GM21423 (cell line): ENCODE results near the gene CBFA2T2.
A peak's percentile ranks its signal among the peaks of the same experiment; 100 is the strongest.
"Not testable (repeated sequence)": the region's sequence is repeated elsewhere in the genome, so short reads cannot be mapped to it uniquely, and the experiment has no call there.

Experiments
- ATAC-seq: cut with Tn5 transposase; IDR thresholded peaks from one replicate; pipeline ENCODE4 v1.9.1; 2021; ENCODE audit warnings: mild to moderate bottlenecking, moderate library complexity; ENCODE audit not compliant: unreplicated experiment

CBFA2T2 gene

DNA sequence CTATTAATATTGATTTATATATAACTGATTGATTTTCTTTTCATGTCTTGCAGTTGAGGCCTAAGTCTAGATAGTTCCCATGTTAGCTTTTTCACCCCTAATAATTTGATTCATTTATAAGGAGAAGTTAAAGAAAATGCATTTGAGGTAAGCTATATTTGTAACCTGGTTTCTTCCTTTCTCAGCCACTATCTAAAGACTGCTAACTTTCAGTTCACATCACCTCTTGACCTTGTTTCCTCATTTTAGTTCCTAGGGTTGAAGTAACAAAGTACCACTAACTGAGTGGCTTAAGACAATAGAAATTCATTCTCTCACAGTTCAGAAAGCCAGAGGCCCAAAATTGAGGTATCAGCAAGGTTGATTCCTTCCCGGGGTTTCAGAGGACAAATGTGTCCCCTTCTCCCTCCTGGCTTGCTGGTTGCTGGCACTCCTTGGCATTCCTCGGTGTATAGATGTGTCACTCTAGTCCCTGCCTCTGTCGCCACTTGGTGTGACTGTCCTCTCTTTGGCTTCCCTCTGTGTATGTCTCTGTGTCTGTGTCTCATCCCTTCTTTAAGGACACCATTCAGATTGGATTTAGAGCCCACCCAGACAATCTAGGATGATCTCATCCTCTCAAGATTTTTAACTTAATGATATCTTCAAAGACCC lies 116.3 kb downstream of the CBFA2T2 start:
- peak; percentile 68 for ATAC-seq

DNA sequence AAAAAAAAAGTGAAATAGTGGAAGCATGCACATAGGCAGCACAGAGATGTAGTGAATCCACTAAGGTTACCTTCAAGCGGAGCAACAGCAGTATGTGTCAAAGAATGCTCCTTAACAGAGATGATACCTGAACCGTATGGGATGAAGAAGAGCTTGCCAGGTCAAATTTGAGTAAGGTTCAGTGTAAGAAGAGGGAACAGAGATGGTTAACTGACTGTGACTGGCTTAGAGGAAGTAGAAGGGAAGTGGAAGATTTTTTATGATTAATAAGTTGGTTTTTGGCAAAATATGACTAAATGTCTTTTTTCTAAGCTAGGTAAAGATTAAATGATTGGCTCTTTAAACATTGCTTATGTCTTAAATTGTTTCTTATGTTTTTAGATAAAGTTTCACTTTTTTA lies 119.6 kb downstream of the CBFA2T2 start:
- no peak for ATAC-seq

DNA sequence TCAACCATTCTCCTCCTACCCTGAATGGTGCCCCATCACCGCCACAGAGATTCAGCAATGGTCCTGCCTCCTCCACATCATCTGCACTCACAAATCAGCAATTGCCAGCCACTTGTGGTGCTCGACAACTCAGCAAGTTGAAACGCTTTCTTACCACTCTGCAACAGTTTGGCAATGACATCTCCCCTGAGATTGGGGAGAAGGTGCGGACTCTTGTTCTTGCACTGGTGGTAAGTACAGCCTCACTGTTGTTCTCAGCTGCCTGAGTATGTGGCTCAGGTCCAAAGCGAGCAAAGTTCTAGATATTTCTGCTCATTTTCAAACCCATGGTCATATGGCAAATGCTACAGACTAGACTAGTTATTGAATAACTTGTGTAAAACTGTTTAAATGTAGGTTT lies 121.2 kb downstream of the CBFA2T2 start:
- ATAC-seq = no peak

DNA sequence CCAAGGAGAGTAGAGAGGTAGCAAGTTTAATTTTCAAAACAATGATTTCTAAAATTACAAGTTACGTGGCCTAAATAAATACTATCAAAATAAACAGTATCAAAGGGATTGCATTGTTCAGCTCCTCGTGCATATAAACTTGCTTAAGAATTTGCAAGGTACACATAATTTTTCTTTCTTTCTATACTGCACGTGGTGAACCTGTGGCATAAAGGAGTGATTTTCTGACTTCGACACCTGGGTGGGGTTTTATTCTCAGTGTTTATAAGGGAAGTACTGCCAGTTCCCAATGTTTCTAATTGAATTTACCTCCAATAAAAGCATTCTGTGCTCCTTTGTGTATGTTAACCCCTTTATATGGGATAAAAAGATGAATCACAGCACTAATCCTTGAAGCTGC lies 122.1 kb downstream of the CBFA2T2 start:
- no peak for ATAC-seq

DNA sequence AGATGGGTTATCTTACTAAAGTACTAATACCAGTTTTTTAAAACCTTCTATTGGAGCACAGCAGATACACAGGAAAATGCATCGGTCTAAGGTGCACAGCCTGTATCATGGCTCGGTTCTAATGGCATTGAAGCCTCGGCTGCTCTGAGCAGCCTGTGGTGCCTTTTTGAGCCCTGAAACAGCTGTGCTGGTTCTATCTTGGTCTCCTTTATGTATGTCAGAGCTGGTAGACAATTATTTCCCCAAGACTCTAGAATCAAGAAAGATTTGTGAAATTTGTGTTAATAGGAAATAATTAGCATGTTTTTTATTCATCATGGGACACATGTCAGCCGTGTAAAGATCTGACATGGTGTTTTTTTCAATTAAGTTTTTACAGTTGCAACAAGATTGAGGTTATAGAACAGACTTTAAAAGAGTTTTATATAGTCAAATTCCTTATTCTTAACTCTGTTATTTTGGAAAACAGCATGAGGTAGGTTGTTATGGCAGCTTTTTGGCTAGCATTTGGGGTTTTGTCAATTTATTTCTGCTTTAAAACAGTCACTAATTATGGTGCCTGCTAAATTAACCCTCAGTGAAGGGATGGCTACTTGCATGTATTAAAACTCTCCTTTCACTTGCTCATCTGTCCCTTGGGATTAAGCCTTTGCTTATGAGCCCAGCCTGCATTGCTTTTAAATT lies 132.0 kb downstream of the CBFA2T2 start:
- ATAC-seq = no peak

DNA sequence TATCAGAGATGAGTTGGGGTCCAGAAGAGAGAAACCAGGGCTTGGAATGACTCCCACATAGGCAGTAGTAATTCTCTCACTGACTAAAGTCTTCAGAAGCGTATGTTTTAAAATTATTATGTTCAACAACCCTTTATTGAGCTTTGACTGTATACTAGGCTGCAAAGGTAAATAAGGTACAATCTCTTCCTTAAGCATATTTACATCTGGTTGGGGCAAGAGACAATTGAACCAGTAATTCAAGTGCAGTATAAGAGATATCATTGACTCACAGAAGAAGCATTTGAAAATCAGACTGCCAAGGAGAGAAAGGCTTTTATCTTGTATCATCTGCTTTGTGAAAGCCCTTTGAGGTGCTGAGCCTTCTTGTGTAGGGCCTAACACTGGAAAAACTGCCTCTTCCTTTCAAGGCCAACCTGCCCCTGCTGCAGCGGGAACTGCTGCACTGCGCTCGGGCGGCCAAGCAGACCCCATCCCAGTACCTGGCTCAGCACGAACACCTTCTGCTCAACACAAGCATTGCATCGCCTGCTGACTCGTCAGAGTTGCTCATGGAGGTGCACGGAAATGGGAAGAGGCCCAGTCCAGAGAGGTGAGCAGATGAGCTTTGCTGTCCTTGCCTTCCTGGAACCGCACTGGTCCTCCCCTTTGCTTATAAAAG lies 132.9 kb downstream of the CBFA2T2 start:
- no peak for ATAC-seq

DNA sequence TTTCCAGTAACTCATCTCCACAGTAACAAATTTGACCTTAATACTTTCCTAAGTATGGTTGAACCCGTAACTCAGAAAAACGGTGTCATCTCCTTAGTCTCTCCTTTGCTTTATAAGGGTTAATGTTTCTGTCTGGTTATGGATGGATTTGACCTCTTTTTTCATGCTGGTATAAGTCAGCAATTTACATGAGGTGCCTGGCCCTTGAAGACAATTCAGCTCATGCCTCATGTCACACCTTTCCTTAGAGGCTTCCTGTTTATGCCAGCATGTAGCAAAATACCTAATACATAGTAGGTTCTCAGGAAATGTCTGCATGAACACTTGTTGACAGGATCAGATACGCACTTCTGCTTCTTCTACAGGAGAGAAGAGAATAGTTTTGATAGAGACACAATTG lies 134.5 kb downstream of the CBFA2T2 start:
- ATAC-seq = no peak

DNA sequence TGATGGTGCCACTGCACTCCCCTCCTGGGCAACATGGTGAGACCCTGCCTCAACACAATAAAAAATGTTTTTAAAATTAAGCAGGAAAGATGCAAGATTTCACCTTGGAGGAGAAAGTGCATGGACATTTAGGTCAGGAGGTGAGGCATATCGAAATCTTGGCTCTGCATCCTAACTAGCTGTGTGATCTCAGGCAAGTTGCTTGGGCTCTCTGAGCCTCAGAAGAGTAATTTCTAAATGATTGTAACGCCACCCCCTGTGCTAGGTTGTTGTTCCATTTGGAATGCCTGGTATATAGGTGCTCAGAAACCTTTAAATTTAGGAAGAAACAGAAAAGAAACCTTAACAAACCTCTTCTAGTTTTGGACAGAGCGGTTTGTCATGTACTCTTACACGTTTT lies 136.3 kb downstream of the CBFA2T2 start:
- no peak for ATAC-seq

DNA sequence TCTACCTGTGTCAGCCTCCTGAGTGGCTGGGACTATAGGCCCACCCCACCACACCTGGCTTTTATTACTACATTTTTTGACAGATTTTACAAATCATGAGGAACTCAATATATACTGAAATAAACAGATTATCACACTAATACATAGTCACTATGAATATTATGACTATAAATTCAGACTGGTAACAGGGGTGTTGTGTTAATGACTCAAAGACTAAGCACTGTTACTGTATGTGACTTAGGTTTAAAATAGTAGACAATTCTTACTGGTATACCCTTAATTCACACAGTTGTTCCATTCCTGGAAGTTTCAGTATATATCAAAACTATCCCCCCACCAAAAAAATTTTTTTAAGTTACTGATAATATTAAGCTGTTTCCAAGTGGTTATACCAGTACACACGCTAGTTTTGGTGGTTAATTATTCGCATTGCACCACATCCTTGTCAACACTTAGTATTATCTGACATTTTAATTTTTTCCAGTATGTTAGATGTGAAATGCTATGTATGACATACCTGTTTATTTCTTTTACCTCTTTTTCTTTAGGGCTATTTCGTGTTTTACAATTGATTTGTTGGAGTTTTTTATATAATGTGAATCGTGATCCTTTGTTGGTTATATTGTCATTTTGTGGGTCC lies 137.8 kb downstream of the CBFA2T2 start:
- ATAC-seq = no peak

DNA sequence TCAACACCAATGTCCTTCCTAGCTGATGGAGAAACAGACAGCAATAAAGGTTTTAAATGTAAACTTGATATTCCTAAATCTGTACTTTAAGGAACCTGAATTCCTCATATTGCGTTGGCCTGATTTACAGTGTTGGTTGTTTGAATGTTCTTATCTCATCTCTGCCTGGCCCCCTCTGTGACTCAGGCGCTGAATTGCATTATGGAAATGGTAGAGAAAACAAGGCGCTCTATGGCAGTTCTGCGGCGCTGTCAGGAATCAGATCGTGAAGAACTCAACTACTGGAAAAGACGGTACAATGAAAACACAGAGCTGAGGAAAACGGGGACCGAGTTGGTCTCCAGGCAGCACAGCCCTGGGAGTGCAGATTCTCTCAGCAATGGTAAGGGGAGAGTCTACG lies 139.6 kb downstream of the CBFA2T2 start:
- ATAC-seq = no peak

DNA sequence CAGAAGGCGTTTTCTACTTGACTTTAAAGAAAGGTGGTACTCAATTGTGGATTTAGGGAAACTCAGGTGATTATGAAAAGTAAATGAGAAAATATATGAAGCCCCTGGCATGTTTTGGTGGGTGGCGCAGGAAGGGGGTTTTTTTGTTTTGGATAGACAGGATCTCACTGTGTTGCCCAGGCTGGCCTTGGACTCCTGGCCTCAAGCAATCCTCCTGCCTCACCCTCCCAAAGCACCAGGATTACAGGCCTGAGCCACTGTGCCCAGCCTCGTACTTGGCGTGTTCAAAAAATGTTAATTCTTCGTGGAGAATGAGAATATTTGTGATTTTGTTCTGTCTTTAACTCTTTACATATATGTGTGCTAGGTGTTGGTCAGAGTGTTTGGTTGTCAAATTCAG lies 140.1 kb downstream of the CBFA2T2 start:
- no peak for ATAC-seq

DNA sequence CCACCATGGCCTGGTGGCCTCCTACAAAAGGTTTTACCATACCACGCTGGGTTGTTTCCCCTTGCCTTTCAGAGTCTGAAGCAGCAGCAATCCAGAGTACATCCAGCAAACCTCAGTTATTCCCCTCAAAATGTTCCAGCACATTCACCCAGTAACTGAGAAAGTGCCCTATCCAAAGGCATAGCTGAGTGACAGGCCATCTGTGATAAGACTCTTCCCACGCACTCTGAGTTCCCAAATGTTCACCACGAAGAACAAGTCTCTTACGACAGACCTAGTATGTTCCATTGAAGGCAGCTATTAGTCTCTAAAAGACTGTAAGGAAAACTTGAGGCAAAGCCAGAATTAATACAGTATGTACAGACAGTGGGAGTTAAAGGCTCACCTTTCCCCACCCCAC lies 140.6 kb downstream of the CBFA2T2 start:
- no peak for ATAC-seq

DNA sequence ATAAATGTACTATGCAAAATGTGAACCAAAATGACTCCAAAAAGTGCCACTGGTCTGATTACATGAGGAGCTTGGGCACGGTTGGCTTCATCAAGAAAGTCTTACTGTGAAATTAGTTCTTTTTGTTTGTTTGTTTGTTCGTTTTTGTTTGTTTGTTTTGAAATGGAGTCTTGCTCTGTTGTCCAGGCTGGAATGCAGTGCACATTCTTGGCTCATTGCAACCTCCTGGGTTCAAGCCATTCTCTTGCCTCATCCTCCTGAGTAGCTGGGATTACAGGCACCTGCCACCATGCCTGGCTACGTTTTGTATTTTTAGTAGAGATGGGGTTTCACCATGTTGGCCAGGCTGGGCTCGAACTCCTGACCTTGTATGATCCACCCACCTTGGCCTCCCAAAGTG lies 142.0 kb downstream of the CBFA2T2 start:
- not testable (repeated sequence) for ATAC-seq

DNA sequence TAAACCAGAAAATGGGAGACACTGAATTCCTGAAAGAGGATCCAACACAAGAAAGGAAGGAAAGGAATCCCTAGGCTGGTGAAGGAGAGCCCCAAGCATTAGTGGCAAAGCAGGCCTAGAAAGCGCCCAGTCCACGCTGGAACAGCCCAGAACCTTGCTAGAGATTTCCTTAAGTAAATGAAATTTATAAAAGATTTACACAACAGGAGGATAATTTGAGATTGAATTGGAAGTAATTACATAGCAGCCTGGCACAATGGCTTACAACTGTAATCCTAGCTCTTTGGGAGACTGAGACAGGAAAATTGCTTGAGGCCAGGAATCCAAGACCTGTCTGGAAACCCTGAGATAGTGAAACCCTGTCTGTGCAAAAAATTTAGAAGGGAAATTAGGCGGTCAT lies 145.4 kb downstream of the CBFA2T2 start:
- ATAC-seq = no peak

- ATAC-seq = no peak
These were observed 146.9 kb downstream of the CBFA2T2 start for GRCh38 chr20:33636776-33637175.

GRCh38 chr20:33640287-33640686 lies 150.4 kb downstream of the CBFA2T2 start:
- ATAC-seq = no peak

DNA sequence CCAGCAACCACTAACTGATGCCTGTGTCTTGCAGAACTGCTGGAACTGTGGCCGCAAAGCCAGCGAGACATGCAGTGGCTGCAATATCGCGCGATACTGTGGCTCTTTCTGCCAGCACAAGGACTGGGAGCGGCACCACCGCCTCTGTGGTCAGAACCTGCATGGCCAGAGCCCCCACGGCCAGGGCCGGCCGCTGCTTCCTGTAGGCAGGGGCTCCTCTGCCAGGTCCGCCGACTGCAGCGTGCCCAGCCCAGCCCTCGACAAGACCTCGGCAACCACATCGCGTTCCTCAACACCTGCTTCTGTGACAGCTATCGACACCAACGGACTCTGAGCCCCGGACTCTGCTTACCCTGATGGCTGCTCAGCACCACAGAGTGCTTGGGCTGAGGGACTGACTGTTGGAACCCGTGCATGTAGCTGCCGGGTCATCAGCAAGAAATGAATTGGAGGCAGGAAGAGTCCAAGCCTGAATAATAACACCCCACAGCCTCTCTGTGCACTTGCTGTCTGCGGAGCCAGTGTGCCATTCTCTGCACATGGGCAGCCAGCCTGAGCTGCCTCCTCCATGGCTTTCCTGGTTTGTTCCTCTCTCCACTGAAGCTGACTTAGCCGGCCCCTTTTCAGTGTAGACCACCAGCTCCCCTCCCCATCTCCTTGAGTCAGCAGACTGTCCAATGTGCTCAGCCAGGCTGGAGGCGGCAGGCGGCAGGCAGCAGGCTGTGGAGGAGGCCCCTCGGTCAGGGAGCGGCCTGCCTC lies 154.6 kb downstream of the CBFA2T2 start:
- ATAC-seq = no peak

DNA sequence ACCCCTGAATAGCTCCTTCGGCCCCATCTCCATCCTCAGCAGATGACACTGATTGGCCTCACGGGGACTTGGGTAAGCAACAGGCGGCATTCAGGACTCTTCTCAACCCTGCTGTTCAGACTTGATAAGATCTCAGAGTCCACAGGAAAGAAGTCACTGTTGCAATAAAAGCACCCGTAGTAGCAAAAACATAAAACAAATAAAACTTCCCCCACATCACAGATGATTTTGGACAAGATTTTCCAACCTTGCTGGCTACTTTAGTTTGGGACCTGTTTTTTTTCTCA lies 155.1 kb downstream of the CBFA2T2 start:
- no peak for ATAC-seq

GRCh38 chr20:33645396-33645795 lies 155.5 kb downstream of the CBFA2T2 start:
- ATAC-seq = no peak

- ATAC-seq = no peak
These were observed 156.3 kb downstream of the CBFA2T2 start for GRCh38 chr20:33646191-33646590.

DNA sequence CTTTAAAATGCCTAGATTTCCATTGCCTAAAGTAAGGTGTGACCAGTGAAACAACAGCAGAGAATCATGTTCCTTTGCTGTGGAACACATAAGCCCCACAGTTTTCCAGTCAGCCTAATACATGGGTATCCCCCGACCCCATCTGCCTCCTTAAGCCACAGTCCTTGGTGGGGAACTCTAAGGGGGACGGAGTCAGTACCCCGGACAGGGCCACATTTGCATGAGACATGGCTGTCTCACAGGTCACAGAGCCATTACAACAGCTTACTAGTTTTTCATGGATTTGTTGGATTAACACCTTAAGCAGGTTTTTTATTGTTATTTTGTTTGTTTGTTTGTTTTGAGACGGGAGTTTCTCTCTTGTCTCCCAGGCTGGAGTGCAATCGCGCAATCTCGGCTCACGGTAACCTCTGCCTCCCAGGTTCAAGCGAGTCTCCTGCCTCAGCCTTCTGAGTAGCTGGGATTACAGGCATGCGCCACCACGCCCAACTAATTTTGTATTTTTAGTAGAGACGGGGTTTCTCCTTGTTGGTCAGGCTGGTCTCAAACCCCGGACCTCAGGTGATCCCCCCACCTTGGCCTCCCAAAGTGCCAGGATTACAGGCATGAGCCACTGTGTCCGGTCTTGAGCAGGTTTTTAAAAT lies 157.2 kb downstream of the CBFA2T2 start:
- not testable (repeated sequence) for ATAC-seq
